Endometrial microvascular endothelial cells (primary cell): Measurements from ENCODE around the gene GRID2. TPM values are rescaled to one million over a fixed set of nuclear protein-coding genes. Genes with fewer than 3 reads are reported as not detected.
"Not testable (repeated sequence)": the region's sequence is repeated elsewhere in the genome, so short reads cannot be mapped to it uniquely, and the experiment has no call there.

Experiments
- in situ Hi-C: cut with HindIII; loops from 2 replicates; pipeline ENCODE4 v1.10.0; 2017; ENCODE audit warnings: low sequenced_read_pairs, low pct_unique_long_range_greater_than_20kb; ENCODE audit errors: inconsistent ontology term
- total RNA-seq: library from RNA; depleted of rRNA; stranded (reverse); fragments of >200 nt; gene quantifications from one replicate; pipeline ENCODE4 v1.2.3, GENCODE V29; 2015; ENCODE audit errors: inconsistent ontology term

GRID2 gene
- total RNA-seq = not detected

- in situ Hi-C loops = no loop called here
Observed at GRCh38 chr4:92303621-92304027, at the start of gene GRID2. Gene GRID2, plus strand, starts transcription at chr4:92303966.

- in situ Hi-C loops = no loop called here
Observed at GRCh38 chr4:92253986-92254671, 49.6 kb upstream of the GRID2 start.

GRCh38 chr4:92254767-92255442 is 48.9 kb upstream of the GRID2 start:
- in situ Hi-C loops = no loop called here

GRCh38 chr4:92255920-92256244 is 47.9 kb upstream of the GRID2 start:
- in situ Hi-C loops = no loop called here

- in situ Hi-C loops = no loop called here
Observed at GRCh38 chr4:92257931-92258857, 45.6 kb upstream of the GRID2 start.

- in situ Hi-C loops = no loop called here
Observed at GRCh38 chr4:92261256-92261655, 42.5 kb upstream of the GRID2 start.

GRCh38 chr4:92262371-92262770 is 41.4 kb upstream of the GRID2 start:
- in situ Hi-C loops = no loop called here

- in situ Hi-C loops = no loop called here
Observed at GRCh38 chr4:92263010-92263409, 40.8 kb upstream of the GRID2 start.

- in situ Hi-C loops = no loop called here
Observed at GRCh38 chr4:92263575-92263974, 40.2 kb upstream of the GRID2 start.

GRCh38 chr4:92264163-92264562 is 39.6 kb upstream of the GRID2 start:
- in situ Hi-C loops = no loop called here

GRCh38 chr4:92265021-92265420 is 38.7 kb upstream of the GRID2 start:
- in situ Hi-C loops = no loop called here

- in situ Hi-C loops = no loop called here
Observed at GRCh38 chr4:92265798-92266197, 38.0 kb upstream of the GRID2 start.

- in situ Hi-C loops = no loop called here
Observed at GRCh38 chr4:92266521-92266920, 37.2 kb upstream of the GRID2 start.

- in situ Hi-C loops = no loop called here
Observed at GRCh38 chr4:92268642-92269041, 35.1 kb upstream of the GRID2 start.

- in situ Hi-C loops = no loop called here
Observed at GRCh38 chr4:92270908-92271307, 32.9 kb upstream of the GRID2 start.

- in situ Hi-C loops = not testable (repeated sequence)
Observed at GRCh38 chr4:92271551-92271950, 32.2 kb upstream of the GRID2 start.

GRCh38 chr4:92277057-92277881 is 26.5 kb upstream of the GRID2 start:
- in situ Hi-C loops = not testable (repeated sequence)

- in situ Hi-C loops = no loop called here
Observed at GRCh38 chr4:92279296-92279695, 24.5 kb upstream of the GRID2 start.

GRCh38 chr4:92299152-92299551 is 4.6 kb upstream of the GRID2 start:
- in situ Hi-C loops = no loop called here
